ENCODE data around the gene TTC27. TPM values are rescaled to one million over a fixed set of nuclear protein-coding genes. Genes with fewer than 3 reads are reported as not detected.
"Not testable (repeated sequence)": the region's sequence is repeated elsewhere in the genome, so short reads cannot be mapped to it uniquely, and the experiment has no call there.

TTC27 gene
- total RNA-seq, 6 experiments from 2014 or later: 20.0 to 24.7 (median 23.9) TPM

DNA sequence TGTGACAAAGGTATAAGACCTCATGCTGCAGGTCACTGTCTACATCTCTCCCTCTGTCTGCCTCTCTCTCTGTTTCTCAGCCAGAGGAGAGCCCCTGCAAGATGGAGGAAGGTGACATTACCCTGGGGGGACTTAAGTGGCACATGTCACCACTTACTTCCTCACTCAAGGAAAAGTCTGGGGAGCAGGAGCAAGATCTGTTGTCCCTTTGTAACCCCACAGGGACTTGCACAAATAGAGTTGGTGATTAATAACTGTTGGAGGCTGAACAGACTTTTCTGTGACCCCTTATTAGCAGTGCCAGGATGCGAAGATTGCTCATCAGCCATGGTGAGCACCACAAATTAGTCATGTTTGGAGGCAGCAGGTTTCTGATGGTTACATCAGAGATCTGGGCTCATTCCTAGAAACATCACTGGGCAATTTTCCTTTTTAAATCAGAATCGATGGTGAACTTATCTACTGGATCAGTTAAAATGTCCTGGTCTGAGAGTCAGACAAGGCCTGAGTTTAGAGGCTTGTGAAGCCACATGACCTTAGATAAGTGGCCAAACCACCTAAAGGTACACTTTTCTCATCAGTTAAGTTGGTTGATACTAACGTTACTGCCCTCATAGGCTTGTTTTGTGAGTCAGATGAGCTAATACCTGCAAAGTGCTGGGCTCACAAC is 237.7 kb downstream of the TTC27 start:
- Mint-ChIP-seq H3K27me3 (ENCODE audit: insufficient read depth) (peaks cover 3% of the 10 kb centered on the region), H3K4me1 (ENCODE audit: low read depth) (peaks cover 47% of the 10 kb centered on the region), H3K9me3 (no peaks in the 10 kb centered on the region), H3K27ac (peak overlapping the region; percentile 98), H3K36me3 (ENCODE audit: low read depth) (no peaks in the 10 kb centered on the region), H3K4me3 (peak overlapping the region; percentile 87)
- TF ChIP-seq, protein P1, sequence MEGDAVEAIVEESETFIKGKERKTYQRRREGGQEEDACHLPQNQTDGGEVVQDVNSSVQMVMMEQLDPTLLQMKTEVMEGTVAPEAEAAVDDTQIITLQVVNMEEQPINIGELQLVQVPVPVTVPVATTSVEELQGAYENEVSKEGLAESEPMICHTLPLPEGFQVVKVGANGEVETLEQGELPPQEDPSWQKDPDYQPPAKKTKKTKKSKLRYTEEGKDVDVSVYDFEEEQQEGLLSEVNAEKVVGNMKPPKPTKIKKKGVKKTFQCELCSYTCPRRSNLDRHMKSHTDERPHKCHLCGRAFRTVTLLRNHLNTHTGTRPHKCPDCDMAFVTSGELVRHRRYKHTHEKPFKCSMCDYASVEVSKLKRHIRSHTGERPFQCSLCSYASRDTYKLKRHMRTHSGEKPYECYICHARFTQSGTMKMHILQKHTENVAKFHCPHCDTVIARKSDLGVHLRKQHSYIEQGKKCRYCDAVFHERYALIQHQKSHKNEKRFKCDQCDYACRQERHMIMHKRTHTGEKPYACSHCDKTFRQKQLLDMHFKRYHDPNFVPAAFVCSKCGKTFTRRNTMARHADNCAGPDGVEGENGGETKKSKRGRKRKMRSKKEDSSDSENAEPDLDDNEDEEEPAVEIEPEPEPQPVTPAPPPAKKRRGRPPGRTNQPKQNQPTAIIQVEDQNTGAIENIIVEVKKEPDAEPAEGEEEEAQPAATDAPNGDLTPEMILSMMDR (IDR thresholded peaks at IDR 0.05): no peak
- peak; percentile 96 for DNase-seq

DNA sequence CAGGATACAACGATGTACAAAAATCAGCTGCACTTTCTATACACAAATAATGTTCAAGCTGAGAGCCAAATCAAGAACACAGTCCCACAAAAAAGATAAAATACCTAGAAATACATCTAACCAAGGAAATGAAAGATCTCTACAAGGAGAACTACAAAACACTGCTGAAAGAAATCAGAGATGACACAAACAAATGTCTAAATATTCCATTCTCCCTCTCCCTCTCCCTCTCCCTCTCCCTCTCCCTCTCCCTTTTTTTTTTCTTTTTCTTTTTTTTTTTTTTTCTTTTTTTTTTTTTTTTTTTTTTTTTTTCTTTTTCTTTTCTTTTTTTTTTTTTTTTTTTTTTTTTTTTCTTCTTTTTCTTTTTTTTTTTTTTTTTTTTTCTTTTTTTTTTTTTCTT is 238.6 kb downstream of the TTC27 start:
- not testable (repeated sequence) for H3K36me3 Mint-ChIP-seq (ENCODE audit: low read depth); H3K27me3 Mint-ChIP-seq (ENCODE audit: insufficient read depth); H3K9me3 Mint-ChIP-seq; H3K4me3 Mint-ChIP-seq; DNase-seq
- H3K4me1 Mint-ChIP-seq (ENCODE audit: low read depth): peaks cover 56% of the 10 kb centered on the region
- peak overlapping the region; percentile 98; the same call in 1 of the 2 replicates for H3K27ac Mint-ChIP-seq

Small RNA genes lying within 50 kb of the gene (microRNA-seq; reads per million reads assigned to microRNA genes)
- gene MIR4765: not detected
